GM11168 (cell line): ENCODE data around the gene CPVL.
"Not testable (repeated sequence)": the region's sequence is repeated elsewhere in the genome, so short reads cannot be mapped to it uniquely, and the experiment has no call there.

Experiments
- in situ Hi-C: fragments of 300-500 bp; cut with MboI; formaldehyde crosslinking; loops from one replicate; pipeline ENCODE4 v1.12.0; 2022; ENCODE audit warnings: low sequenced_read_pairs; ENCODE audit not compliant: unreplicated experiment

CPVL gene

GRCh38 chr7:29123626-29124190 lies 22.6 kb downstream of the CPVL start:
- in situ Hi-C loops, result no loop called here

- in situ Hi-C loops, result no loop called here
Measured at GRCh38 chr7:29122759-29123158, 23.6 kb downstream of the CPVL start.

GRCh38 chr7:29122081-29122480 lies 24.3 kb downstream of the CPVL start:
- in situ Hi-C loops, result no loop called here

GRCh38 chr7:29120955-29121354 lies 25.4 kb downstream of the CPVL start:
- in situ Hi-C loops, result no loop called here

- in situ Hi-C loops, result no loop called here
Measured at GRCh38 chr7:29119538-29119937, 26.8 kb downstream of the CPVL start.

- in situ Hi-C loops, result no loop called here
Measured at GRCh38 chr7:29116361-29117200, 29.8 kb downstream of the CPVL start.

GRCh38 chr7:29115753-29116152 lies 30.6 kb downstream of the CPVL start:
- in situ Hi-C loops, result no loop called here

GRCh38 chr7:29115130-29115687 lies 31.1 kb downstream of the CPVL start:
- in situ Hi-C loops, result no loop called here

GRCh38 chr7:29114266-29114665 lies 32.1 kb downstream of the CPVL start:
- in situ Hi-C loops, result not testable (repeated sequence)

- in situ Hi-C loops, result no loop called here
Measured at GRCh38 chr7:29113384-29114102, 32.8 kb downstream of the CPVL start.

GRCh38 chr7:29112721-29113120 lies 33.6 kb downstream of the CPVL start:
- in situ Hi-C loops, result no loop called here

- in situ Hi-C loops, result loop anchor here (10.0 kb wide), 1 partner anchor 185 kb away; no protein-coding TSS in a partner anchor
Measured at GRCh38 chr7:29109899-29110298, 36.4 kb downstream of the CPVL start.

- in situ Hi-C loops, result loop anchor here (10.0 kb wide), 1 partner anchor 185 kb away; no protein-coding TSS in a partner anchor
Measured at GRCh38 chr7:29109358-29109757, 37.0 kb downstream of the CPVL start.

- in situ Hi-C loops, result loop anchor here (10.0 kb wide), 1 partner anchor 182 kb away; no protein-coding TSS in a partner anchor
Measured at GRCh38 chr7:29107056-29107455, 39.3 kb downstream of the CPVL start.

- in situ Hi-C loops, result loop anchor here (10.0 kb wide), 1 partner anchor 182 kb away; no protein-coding TSS in a partner anchor
Measured at GRCh38 chr7:29106669-29106988, 39.7 kb downstream of the CPVL start.

GRCh38 chr7:29105752-29106668 lies 40.3 kb downstream of the CPVL start:
- in situ Hi-C loops, result loop anchor here (10.0 kb wide), 1 partner anchor 181 kb away; no protein-coding TSS in a partner anchor

GRCh38 chr7:29105191-29105590 lies 41.1 kb downstream of the CPVL start:
- in situ Hi-C loops, result loop anchor here (10.0 kb wide), 1 partner anchor 180 kb away; no protein-coding TSS in a partner anchor

- in situ Hi-C loops, result loop anchor here (10.0 kb wide), 1 partner anchor 178 kb away; no protein-coding TSS in a partner anchor
Measured at GRCh38 chr7:29102558-29103151, 43.7 kb downstream of the CPVL start.

GRCh38 chr7:29100924-29101323 lies 45.4 kb downstream of the CPVL start:
- in situ Hi-C loops, result loop anchor here (10.0 kb wide), 1 partner anchor 176 kb away; no protein-coding TSS in a partner anchor
